HCT116 (cell line): ENCODE data around the gene PARP8. TPM values are rescaled to one million over a fixed set of nuclear protein-coding genes. Genes with fewer than 3 reads are reported as not detected.

Experiments used
- ATAC-seq: fragments of 200-7000 bp; cut with Tn5 transposase; 2 replicates; pipeline ENCODE4 v1.9.1; 2020; ENCODE audit warnings: mild to moderate bottlenecking, moderate library complexity
- BruUV-seq: library from RNA; stranded (reverse); fragments of 400-500 nt; replicated peaks from 2 replicates; lab custom pipeline; 2021; lab: Mats Ljungman, UMichigan
- CTCF ChIA-PET: fragments of 300-600 bp; sonication (Branson Sonifier 250); formaldehyde crosslinking; loops from one replicate; lab custom pipeline; 2021; ENCODE audit warnings: antibody characterized with exemption; lab: Charles Lee
- POLR2A ChIA-PET: fragments of 300-600, 350-600 bp; sonication (Branson Sonifier 250); formaldehyde crosslinking; loops from one replicate; lab custom pipeline; 2021; ENCODE audit warnings: antibody characterized with exemption; lab: Charles Lee
- RAD21 ChIA-PET, 2 experiments: fragments of 300-600 bp; sonication (Branson Sonifier 250); formaldehyde crosslinking; loops; one replicate each; lab custom pipeline; 2023; ENCODE audit warnings: low total read pairs in 2 of 2; ENCODE audit not compliant: uncharacterized antibody in 2 of 2, unreplicated experiment in 2 of 2, low non-redundant PET in 1 of 2; lab: Charles Lee
- DNase-seq: peaks from one replicate; pipeline ENCODE4 v3.0.0-alpha.2; 2010; ENCODE audit warnings: low read depth, low spot score
- H2AFZ ChIP-seq: fragments of 200-600 bp; shearing (Covaris generic), sonication (generic); 2 replicates; pipeline ENCODE4 v1.6.1; 2017; ENCODE audit warnings: low read depth, mixed run types, mixed read lengths, antibody characterized with exemption, low read length; ENCODE audit not compliant: poor library complexity, severe bottlenecking
- H3K27ac ChIP-seq: 2 replicates; pipeline ENCODE4 v1.5.1; 2012; ENCODE audit warnings: low read depth, low read length
- H3K27me3 ChIP-seq: fragments of 200-600 bp; sonication (generic); 2 replicates; pipeline ENCODE4 v1.6.1; 2016; ENCODE audit warnings: mixed run types, low read length, mixed read lengths; ENCODE audit not compliant: insufficient read depth
- H3K36me3 ChIP-seq, 2 experiments: fragments of 200-500 bp in 1 of 2; fragments of 200-600 bp in 1 of 2; sonication (Bioruptor generic) in 1 of 2; sonication (generic) in 1 of 2; 2 replicates each; pipeline versions ENCODE4 v1.5.1 to v1.6.1; 2014 to 2016; ENCODE audit warnings: low read length in 2 of 2, inconsistent platforms in 1 of 2, mixed read lengths in 1 of 2, mixed run types in 1 of 2; ENCODE audit not compliant: insufficient read depth in 2 of 2, control insufficient read depth in 1 of 2
- H3K4me1 ChIP-seq, 2 experiments: fragments of 200-600 bp in 1 of 2; sonication (generic) in 1 of 2; 2 replicates each; pipeline versions ENCODE4 v1.5.1 to v1.6.1; 2012 to 2017; ENCODE audit warnings: low read length in 2 of 2, inconsistent platforms in 1 of 2, mild to moderate bottlenecking in 1 of 2, mixed read lengths in 1 of 2, mixed run types in 1 of 2, moderate library complexity in 1 of 2; ENCODE audit not compliant: insufficient read depth in 2 of 2, control insufficient read depth in 1 of 2
- H3K4me2 ChIP-seq: fragments of 200-600 bp; sonication (generic); 2 replicates; pipeline ENCODE4 v1.6.1; 2017; ENCODE audit warnings: mixed run types, low read length, mixed read lengths
- H3K4me3 ChIP-seq, 2 experiments: fragments of 200-600 bp in 1 of 2; sonication (generic) in 1 of 2; replicated peaks in 1 of 2; 2 replicates each; pipeline ENCODE4 v1.5.1; 2011 to 2016; ENCODE audit warnings: low read length in 2 of 2, control low read depth in 1 of 2, low read depth in 1 of 2, mild to moderate bottlenecking in 1 of 2, mixed read lengths in 1 of 2, mixed run types in 1 of 2
- H3K79me2 ChIP-seq: fragments of 200-600 bp; sonication (generic); 2 replicates; pipeline ENCODE4 v1.6.1; 2017; ENCODE audit warnings: mild to moderate bottlenecking, mixed run types, low read length, moderate library complexity, mixed read lengths; ENCODE audit not compliant: insufficient read depth
- H3K9ac ChIP-seq: fragments of 200-600 bp; sonication (generic); 2 replicates; pipeline ENCODE4 v1.6.1; 2016; ENCODE audit warnings: low read length, mixed read lengths
- H3K9me2 ChIP-seq: fragments of 200-600 bp; sonication (generic), shearing (Covaris generic); 2 replicates; pipeline ENCODE4 v1.6.1; 2017; ENCODE audit warnings: mixed run types, mild to moderate bottlenecking, moderate library complexity; ENCODE audit not compliant: insufficient read depth
- H3K9me3 ChIP-seq, 2 experiments: fragments of 200-500 bp in 1 of 2; fragments of 200-600 bp in 1 of 2; sonication (Bioruptor generic) in 1 of 2; sonication (generic) in 1 of 2; 2 replicates each; pipeline ENCODE4 v1.6.1; 2014 to 2017; ENCODE audit warnings: low read length in 2 of 2, mixed read lengths in 2 of 2, inconsistent platforms in 1 of 2, low read depth in 1 of 2, mild to moderate bottlenecking in 1 of 2, mixed run types in 1 of 2, moderate library complexity in 1 of 2; ENCODE audit not compliant: control insufficient read depth in 1 of 2, insufficient read depth in 1 of 2
- H4K20me1 ChIP-seq: fragments of 200-600 bp; sonication (generic), shearing (Covaris generic); 2 replicates; pipeline ENCODE4 v1.6.1; 2017; ENCODE audit warnings: mixed run types, mild to moderate bottlenecking, moderate library complexity; ENCODE audit not compliant: insufficient read depth
- CBX3 ChIP-seq: IDR thresholded peaks from 2 replicates; pipeline ENCODE4 v1.6.1; 2012; ENCODE audit warnings: low read depth
- CEBPB ChIP-seq: IDR thresholded peaks from 2 replicates; pipeline ENCODE4 v1.6.1; 2012; ENCODE audit warnings: low read depth
- EGR1 ChIP-seq: IDR thresholded peaks from 2 replicates; pipeline ENCODE4 v1.6.1; 2012; ENCODE audit warnings: low read depth
- ELF1 ChIP-seq: IDR thresholded peaks from 2 replicates; pipeline ENCODE4 v1.6.1; 2012; ENCODE audit warnings: low read depth, borderline replicate concordance
- EZH2 ChIP-seq: fragments of 200-600 bp; sonication (generic); IDR thresholded peaks from 2 replicates; pipeline ENCODE4 v1.6.1; 2017; ENCODE audit warnings: antibody characterized with exemption, mixed run types
- EZH2phosphoT487 ChIP-seq: fragments of 200-600 bp; IDR thresholded peaks from 2 replicates; pipeline ENCODE4 v1.6.1; 2018; ENCODE audit warnings: antibody characterized with exemption, borderline replicate concordance
- FOSL1 ChIP-seq: IDR thresholded peaks from 2 replicates; pipeline ENCODE4 v1.6.1; 2012; ENCODE audit warnings: low read depth
- POLR2A ChIP-seq: IDR thresholded peaks from 2 replicates; pipeline ENCODE4 v1.7.0; 2011; ENCODE audit warnings: borderline replicate concordance; ENCODE audit not compliant: insufficient read depth, insufficient read length; ENCODE audit errors: extremely low read depth
- POLR2AphosphoS5 ChIP-seq: IDR thresholded peaks from 2 replicates; pipeline ENCODE4 v1.6.1; 2011; ENCODE audit warnings: mild to moderate bottlenecking, low read depth, low read length, moderate library complexity
- SP1 ChIP-seq: IDR thresholded peaks from 2 replicates; pipeline ENCODE4 v1.6.1; 2012; ENCODE audit warnings: low read depth
- TCF7L2 ChIP-seq: IDR thresholded peaks from 2 replicates; pipeline ENCODE4 v1.7.0; 2011; ENCODE audit warnings: borderline replicate concordance, inconsistent platforms; ENCODE audit not compliant: insufficient read depth, insufficient read length; ENCODE audit errors: extremely low read depth
- YY1 ChIP-seq: IDR thresholded peaks from 2 replicates; pipeline ENCODE4 v1.6.1; 2011; ENCODE audit warnings: low read length, low read depth, moderate library complexity, mild to moderate bottlenecking; ENCODE audit not compliant: insufficient replicate concordance; ENCODE audit errors: extremely low read depth
- ZFX ChIP-seq: fragments of 450-650 bp; IDR thresholded peaks from 2 replicates; pipeline ENCODE4 v1.6.1; 2017
- ZNF274 ChIP-seq: fragments of 200-500 bp; sonication (Bioruptor generic); IDR thresholded peaks from 2 replicates; pipeline ENCODE4 v1.6.1; 2014; ENCODE audit warnings: mild to moderate bottlenecking, low read depth, low read length, inconsistent platforms
- intact Hi-C: fragments of 100-400 bp; cut with micrococcal nuclease; formaldehyde crosslinking; loops from 2 replicates; pipeline ENCODE4 v1.10.0; 2022
- total RNA-seq: library from RNA; stranded (reverse); gene quantifications from one replicate; pipeline ENCODE4 v1.2.1, GENCODE V29; 2021; ENCODE audit not compliant: unreplicated experiment
- TF ChIP-seq, protein P1 (sequence below): IDR thresholded peaks from 2 replicates; pipeline ENCODE4 v1.6.1; 2012
- TF ChIP-seq, protein P2 (sequence below), 3 experiments: fragments of 200-600 bp in 1 of 3; sonication (generic) in 1 of 3; IDR thresholded peaks in 2 of 3; conservative IDR thresholded peaks in 1 of 3; 2 replicates each; pipeline ENCODE4 v1.5.1; 2012 to 2017; ENCODE audit warnings: low read depth in 2 of 3, low read length in 2 of 3, antibody characterized with exemption in 1 of 3, borderline replicate concordance in 1 of 3, control low read depth in 1 of 3, mild to moderate bottlenecking in 1 of 3, mixed read lengths in 1 of 3, mixed run types in 1 of 3, moderate library complexity in 1 of 3; ENCODE audit not compliant: insufficient read depth in 1 of 3
- TF ChIP-seq, protein P3 (sequence below): IDR thresholded peaks from 2 replicates; pipeline ENCODE4 v1.6.1; 2012; ENCODE audit warnings: low read depth
- TF ChIP-seq, protein P4 (sequence below): IDR thresholded peaks from 2 replicates; pipeline ENCODE4 v1.6.1; 2011; ENCODE audit warnings: mild to moderate bottlenecking, low read length, moderate library complexity; ENCODE audit not compliant: insufficient replicate concordance; ENCODE audit errors: extremely low read depth
- TF ChIP-seq, protein P5 (sequence below): IDR thresholded peaks from 2 replicates; pipeline ENCODE4 v1.6.1; 2012

PARP8 gene
- total RNA-seq, 1 experiment from 2014 or later: 19.0 TPM

DNA sequence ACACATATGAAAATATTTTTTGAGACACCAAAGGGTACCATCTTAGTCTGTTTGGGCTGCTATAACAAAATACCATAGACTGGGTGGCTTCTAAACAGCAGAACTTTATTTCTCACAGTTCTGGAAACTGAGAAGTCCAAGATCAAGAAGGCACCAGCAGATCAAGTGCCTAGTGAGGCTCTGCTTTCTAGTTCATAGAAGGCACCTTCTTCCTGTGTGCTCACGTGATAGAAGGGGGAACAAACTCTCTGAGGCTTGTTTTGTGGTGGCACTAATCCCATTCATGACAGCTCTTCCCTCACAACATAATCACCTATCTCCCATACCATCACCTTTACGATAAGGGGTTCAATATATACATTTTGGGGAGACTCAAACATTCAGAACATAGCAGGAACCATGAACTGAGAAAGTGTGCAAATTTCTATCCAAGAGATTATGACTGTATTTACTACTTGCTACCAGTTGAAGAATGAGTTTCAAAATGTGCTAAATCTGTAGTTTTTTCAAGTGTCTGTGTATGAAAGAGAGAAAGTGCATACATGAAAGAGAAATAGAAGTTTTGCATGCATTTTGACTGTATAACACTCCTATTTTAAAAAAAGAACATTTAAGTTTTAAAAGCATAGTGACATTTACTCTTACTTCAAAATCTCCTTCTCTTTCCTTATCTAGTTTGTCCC is 207.3 kb downstream of the PARP8 start:
- CTCF ChIA-PET: no interaction called here
- ATAC-seq (no peak), DNase-seq (no peak)
- H3K9me2 ChIP-seq: no peaks in the 10 kb centered on the region
- H3K4me1 ChIP-seq: no peaks in the 10 kb centered on the region
- H3K27me3 ChIP-seq: peaks cover 20% of the 10 kb centered on the region
- H3K27ac ChIP-seq: no peak overlapping the region
- no peak overlapping the region for H3K9ac ChIP-seq
- no peaks in the 10 kb centered on the region for H3K36me3 ChIP-seq
- H3K79me2 ChIP-seq: no peaks in the 10 kb centered on the region
- no peak overlapping the region for H3K4me2 ChIP-seq
- intact Hi-C loops: no loop called here
- H4K20me1 ChIP-seq: no peaks in the 10 kb centered on the region
- POLR2A ChIA-PET: no interaction called here
- H2AFZ ChIP-seq: no peak overlapping the region
- RAD21 ChIA-PET: no interaction called here
- no TSS peak for BruUV-seq
- no peaks in the 10 kb centered on the region for H3K9me3 ChIP-seq
- TF ChIP-seq, protein P1, sequence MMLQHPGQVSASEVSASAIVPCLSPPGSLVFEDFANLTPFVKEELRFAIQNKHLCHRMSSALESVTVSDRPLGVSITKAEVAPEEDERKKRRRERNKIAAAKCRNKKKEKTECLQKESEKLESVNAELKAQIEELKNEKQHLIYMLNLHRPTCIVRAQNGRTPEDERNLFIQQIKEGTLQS: no peak
- TF ChIP-seq CBX3 (no peak), ZNF274 (no peak), EGR1 (no peak), YY1 (no peak), TCF7L2 (no peak), FOSL1 (no peak), POLR2A (no peak), CEBPB (no peak), SP1 (no peak), POLR2AphosphoS5 (no peak), EZH2phosphoT487 (no peak), ZFX (no peak), ELF1 (no peak), EZH2 (no peak)
- TF ChIP-seq, protein P2, sequence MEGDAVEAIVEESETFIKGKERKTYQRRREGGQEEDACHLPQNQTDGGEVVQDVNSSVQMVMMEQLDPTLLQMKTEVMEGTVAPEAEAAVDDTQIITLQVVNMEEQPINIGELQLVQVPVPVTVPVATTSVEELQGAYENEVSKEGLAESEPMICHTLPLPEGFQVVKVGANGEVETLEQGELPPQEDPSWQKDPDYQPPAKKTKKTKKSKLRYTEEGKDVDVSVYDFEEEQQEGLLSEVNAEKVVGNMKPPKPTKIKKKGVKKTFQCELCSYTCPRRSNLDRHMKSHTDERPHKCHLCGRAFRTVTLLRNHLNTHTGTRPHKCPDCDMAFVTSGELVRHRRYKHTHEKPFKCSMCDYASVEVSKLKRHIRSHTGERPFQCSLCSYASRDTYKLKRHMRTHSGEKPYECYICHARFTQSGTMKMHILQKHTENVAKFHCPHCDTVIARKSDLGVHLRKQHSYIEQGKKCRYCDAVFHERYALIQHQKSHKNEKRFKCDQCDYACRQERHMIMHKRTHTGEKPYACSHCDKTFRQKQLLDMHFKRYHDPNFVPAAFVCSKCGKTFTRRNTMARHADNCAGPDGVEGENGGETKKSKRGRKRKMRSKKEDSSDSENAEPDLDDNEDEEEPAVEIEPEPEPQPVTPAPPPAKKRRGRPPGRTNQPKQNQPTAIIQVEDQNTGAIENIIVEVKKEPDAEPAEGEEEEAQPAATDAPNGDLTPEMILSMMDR (IDR thresholded peaks at IDR 0.05 in 2 of 3, conservative IDR thresholded peaks at IDR 0.05 in 1 of 3; ENCODE audit: borderline replicate concordance in 1 of 3, insufficient read depth in 1 of 3, low read depth in 2 of 3, low read length in 2 of 3): no peak
- TF ChIP-seq, protein P3, sequence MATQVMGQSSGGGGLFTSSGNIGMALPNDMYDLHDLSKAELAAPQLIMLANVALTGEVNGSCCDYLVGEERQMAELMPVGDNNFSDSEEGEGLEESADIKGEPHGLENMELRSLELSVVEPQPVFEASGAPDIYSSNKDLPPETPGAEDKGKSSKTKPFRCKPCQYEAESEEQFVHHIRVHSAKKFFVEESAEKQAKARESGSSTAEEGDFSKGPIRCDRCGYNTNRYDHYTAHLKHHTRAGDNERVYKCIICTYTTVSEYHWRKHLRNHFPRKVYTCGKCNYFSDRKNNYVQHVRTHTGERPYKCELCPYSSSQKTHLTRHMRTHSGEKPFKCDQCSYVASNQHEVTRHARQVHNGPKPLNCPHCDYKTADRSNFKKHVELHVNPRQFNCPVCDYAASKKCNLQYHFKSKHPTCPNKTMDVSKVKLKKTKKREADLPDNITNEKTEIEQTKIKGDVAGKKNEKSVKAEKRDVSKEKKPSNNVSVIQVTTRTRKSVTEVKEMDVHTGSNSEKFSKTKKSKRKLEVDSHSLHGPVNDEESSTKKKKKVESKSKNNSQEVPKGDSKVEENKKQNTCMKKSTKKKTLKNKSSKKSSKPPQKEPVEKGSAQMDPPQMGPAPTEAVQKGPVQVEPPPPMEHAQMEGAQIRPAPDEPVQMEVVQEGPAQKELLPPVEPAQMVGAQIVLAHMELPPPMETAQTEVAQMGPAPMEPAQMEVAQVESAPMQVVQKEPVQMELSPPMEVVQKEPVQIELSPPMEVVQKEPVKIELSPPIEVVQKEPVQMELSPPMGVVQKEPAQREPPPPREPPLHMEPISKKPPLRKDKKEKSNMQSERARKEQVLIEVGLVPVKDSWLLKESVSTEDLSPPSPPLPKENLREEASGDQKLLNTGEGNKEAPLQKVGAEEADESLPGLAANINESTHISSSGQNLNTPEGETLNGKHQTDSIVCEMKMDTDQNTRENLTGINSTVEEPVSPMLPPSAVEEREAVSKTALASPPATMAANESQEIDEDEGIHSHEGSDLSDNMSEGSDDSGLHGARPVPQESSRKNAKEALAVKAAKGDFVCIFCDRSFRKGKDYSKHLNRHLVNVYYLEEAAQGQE: no peak
- TF ChIP-seq, protein P4, sequence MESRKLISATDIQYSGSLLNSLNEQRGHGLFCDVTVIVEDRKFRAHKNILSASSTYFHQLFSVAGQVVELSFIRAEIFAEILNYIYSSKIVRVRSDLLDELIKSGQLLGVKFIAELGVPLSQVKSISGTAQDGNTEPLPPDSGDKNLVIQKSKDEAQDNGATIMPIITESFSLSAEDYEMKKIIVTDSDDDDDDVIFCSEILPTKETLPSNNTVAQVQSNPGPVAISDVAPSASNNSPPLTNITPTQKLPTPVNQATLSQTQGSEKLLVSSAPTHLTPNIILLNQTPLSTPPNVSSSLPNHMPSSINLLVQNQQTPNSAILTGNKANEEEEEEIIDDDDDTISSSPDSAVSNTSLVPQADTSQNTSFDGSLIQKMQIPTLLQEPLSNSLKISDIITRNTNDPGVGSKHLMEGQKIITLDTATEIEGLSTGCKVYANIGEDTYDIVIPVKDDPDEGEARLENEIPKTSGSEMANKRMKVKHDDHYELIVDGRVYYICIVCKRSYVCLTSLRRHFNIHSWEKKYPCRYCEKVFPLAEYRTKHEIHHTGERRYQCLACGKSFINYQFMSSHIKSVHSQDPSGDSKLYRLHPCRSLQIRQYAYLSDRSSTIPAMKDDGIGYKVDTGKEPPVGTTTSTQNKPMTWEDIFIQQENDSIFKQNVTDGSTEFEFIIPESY: no peak
- TF ChIP-seq, protein P5, sequence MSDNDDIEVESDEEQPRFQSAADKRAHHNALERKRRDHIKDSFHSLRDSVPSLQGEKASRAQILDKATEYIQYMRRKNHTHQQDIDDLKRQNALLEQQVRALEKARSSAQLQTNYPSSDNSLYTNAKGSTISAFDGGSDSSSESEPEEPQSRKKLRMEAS: no peak
- no peak overlapping the region for H3K4me3 ChIP-seq
